HG03066 (cell line): Measurements from ENCODE around the gene PCDHGA8.
"Not testable (repeated sequence)": the region's sequence is repeated elsewhere in the genome, so short reads cannot be mapped to it uniquely, and the experiment has no call there.

Source experiments
- ATAC-seq: cut with Tn5 transposase; IDR thresholded peaks from one replicate; pipeline ENCODE4 v1.9.1; 2021; ENCODE audit warnings: low read depth; ENCODE audit not compliant: unreplicated experiment

The PCDHGA8 gene

DNA sequence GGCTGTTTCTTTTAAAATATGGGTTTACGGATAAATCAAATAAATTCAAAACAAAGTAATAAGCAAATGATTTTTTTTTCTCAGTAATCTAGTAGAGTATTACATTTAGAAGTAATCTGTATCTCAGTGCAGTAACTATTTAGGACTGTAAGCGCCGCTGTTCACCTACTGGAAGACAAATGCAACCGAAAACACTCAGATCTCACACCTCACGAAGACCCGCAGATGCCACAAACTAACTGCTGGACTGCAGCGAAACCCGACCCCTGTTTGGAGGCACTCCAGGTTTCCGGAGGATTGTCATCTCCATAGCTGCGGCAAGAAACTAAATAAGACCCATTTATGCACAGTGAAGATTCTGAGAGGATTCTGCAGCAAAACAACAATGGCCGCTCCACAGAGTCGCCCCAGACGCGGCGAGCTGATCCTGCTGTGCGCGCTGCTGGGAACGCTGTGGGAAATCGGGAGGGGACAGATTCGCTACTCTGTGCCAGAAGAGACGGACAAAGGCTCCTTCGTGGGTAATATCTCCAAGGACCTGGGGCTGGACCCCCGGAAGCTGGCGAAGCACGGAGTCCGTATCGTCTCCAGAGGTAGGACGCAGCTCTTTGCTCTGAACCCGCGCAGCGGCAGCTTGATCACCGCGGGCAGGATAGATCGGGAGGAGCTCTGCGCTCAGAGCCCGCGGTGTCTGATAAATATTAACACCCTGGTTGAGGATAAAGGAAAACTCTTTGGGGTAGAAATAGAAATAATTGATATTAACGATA is at the start of gene PCDHGA8:
Gene PCDHGA8, plus strand, starts transcription at position 205 of the 770 bp plus-strand sequence. Its CDS starts 181 bp downstream, at position 386.
- ATAC-seq = no peak

DNA sequence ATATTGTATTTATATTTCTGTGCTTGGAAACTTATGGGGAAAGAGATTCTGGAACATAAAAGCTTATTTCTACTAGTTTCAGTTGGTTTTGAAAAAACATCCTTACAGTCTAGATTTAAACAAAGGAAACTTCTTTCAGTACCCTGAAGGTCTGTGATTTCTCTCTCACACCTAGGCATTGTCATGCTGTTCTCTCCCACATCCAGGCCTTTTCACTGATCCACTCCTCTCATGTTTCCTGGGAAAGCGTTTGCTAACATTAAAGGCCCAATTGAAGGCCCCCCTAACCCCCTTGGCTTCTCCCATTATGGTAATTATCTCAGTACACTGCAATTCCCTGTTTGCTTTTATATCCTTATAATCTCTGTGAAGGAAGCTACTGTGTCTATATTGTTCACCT is 49.7 kb upstream of the PCDHGA8 start:
- no peak for ATAC-seq

DNA sequence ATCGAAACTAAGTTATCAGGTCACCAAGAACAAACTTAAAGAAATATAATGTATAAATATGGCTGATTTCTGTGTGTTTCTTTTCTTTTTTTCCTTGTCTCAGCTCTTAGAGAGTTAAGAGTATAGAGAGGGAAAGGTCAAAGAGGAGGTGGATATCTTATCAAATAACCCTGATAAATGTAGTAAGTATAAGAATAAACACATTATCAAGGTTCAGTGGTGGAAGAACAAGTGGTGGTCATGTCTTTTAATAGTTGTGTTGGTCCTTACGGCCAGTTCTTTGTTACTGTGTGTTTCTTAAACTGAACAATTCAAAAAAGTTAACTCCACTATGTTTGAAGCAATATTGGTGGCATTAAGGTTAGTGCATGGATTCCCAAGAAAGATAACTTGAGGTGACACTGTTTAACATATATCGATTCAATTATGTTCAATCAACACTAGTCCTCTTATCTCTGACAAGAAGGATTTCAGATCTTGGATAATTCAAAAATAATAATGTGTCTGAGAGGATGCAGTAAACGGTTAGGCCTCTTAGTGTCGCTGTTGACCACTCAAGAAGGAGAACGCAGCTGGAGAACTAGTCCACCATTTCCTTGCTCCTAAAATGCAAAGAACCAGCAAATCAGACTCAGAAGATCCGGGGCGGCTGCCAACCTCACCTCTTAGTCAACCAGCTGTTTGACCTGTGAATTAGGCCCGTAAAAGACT is 49.0 kb upstream of the PCDHGA8 start, which contains the start of gene PCDHGA3:
Gene PCDHGA3, plus strand, starts transcription at position 588 of the 711 bp plus-strand sequence. CDS start 205 bp downstream, outside the sequence.
- no peak for ATAC-seq

DNA sequence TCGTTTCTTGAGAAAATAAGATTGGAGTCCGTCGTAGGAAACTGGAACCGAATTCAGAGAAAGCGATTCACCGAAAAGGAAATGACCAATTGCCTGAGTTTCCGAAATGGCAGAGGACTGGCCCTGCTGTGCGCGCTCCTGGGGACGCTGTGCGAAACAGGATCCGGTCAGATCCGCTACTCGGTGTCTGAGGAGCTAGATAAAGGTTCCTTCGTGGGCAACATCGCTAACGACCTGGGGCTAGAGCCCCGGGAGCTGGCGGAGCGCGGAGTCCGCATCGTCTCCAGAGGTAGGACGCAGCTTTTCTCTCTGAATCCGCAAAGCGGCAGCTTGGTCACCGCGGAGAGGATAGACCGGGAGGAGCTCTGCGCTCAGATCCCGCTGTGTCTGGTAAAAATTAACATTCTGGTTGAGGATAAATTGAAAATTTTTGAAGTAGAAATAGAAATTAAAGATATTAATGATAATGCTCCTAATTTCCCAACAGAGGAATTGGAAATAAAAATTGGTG is 48.4 kb upstream of the PCDHGA8 start:
- no peak for ATAC-seq

DNA sequence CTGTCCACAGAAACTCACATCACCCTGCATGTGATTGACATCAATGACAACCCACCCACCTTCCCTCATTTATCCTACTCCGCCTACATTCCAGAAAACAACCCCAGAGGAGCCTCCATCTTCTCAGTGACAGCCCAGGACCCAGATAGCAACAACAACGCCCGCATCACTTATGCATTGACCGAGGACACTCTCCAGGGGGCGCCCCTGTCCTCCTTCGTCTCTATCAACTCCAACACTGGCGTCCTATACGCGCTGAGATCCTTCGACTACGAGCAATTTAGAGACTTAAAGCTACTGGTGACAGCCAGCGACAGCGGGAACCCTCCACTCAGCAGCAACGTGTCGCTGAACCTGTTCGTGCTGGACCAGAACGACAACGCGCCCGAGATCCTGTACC is 47.1 kb upstream of the PCDHGA8 start:
- no peak for ATAC-seq

DNA sequence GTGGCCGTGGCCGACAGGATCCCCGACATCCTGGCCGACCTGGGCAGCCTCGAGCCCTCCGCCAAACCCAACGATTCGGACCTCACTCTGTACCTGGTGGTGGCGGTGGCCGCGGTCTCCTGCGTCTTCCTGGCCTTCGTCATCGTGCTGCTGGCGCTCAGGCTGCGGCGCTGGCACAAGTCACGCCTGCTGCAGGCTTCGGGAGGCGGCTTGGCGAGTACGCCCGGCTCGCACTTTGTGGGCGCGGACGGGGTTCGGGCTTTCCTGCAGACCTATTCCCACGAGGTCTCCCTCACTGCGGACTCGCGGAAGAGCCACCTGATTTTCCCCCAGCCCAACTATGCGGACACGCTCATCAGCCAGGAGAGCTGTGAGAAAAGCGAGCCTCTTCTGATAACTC is 46.4 kb upstream of the PCDHGA8 start:
- ATAC-seq = not testable (repeated sequence)

DNA sequence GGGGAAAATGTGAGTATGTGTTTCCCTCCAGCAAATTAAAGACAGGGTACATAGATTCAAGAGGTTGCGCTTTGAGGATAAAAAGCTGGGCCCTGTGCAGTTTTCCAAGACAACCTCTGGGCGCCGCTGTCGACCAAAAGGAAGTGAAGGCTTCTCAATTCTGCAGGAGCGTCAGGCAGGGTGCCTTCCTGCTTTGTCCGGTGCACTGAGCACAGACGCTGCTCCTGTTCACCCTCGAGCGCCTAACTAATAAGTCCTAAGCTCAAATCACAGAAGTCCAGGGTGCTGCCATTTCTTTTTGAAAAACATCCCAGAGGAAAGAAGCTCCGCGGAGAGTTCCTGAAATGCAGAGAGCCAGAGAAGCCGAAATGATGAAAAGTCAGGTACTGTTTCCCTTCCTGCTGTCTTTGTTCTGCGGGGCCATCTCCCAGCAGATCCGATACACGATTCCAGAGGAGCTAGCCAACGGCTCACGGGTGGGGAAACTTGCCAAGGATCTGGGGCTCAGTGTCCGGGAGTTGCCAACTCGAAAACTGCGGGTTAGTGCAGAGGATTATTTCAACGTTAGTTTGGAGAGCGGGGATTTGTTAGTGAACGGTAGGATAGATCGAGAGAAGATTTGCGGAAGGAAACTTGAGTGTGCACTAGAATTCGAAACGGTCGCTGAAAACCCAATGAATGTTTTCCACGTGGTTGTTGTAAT is 42.4 kb upstream of the PCDHGA8 start, which contains the start of gene PCDHGB1:
Gene PCDHGB1, plus strand, starts transcription at position 183 of the 703 bp plus-strand sequence. Its CDS starts 162 bp downstream, at position 345.
- no peak for ATAC-seq

DNA sequence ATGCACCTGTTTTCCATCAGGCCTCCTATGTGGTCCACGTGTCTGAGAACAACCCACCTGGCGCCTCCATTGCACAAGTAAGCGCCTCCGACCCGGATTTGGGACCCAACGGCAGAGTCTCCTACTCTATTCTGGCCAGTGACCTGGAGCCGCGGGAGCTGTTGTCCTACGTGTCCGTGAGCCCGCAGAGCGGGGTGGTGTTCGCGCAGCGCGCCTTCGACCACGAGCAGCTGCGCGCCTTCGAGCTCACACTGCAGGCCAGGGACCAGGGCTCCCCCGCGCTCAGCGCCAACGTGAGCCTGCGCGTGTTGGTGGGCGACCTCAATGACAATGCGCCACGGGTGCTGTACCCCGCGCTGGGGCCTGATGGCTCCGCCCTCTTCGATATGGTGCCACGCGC is 40.8 kb upstream of the PCDHGA8 start:
- ATAC-seq = no peak

DNA sequence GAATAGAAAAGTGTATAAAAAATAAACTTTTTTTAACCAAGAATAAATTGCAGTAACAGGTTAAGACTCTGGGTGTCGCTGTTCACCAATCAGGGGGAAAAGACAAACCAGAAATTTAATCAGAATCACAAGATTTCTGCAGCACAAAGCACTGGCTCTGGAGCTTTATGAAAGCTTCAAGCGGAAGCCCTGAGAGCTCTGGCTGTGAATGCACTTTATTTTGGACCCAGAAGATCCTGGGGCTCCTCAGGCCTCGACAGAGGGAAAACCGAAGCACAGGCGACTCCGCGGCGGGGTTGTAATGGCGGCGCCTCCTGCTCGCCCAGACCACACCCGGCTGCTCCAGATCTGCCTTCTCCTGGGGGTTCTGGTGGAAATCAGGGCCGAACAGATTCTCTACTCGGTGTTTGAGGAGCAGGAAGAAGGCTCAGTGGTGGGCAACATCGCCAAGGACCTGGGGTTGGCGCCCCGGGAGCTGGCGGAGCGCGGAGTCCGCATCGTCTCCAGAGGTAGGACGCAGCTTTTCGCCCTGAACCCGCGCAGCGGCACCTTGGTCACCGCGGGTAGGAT is 37.4 kb upstream of the PCDHGA8 start, which contains the start of gene PCDHGA4:
Gene PCDHGA4, plus strand, starts transcription at position 122 of the 570 bp plus-strand sequence. Its CDS starts 87 bp downstream, at position 209.
- no peak for ATAC-seq

DNA sequence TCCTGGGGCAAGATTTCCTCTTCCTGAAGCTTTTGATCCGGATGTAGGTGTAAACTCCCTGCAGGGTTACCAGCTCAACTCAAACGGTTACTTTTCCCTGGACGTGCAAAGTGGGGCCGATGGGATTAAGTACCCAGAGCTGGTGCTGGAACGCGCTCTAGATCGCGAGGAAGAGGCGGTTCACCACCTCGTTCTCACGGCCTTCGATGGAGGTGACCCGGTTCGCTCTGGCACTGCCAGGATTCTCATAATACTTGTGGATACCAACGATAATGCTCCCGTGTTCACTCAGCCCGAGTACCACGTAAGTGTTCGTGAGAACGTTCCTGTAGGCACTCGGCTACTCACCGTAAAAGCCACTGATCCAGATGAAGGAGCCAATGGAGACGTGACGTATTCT is 36.8 kb upstream of the PCDHGA8 start:
- ATAC-seq = no peak

DNA sequence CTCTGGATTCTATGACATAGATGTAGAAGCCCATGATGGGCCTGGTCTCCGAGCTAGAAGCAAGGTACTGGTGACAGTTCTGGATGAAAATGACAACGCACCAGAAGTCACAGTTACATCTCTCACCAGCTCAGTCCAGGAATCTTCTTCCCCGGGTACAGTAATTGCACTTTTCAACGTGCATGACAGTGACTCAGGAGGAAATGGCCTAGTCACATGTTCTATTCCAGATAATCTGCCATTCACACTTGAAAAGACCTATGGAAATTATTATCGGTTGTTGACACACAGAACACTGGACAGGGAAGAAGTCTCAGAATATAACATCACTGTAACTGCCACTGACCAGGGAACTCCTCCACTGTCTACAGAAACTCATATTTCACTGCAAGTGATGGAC is 36.3 kb upstream of the PCDHGA8 start:
- ATAC-seq = no peak

DNA sequence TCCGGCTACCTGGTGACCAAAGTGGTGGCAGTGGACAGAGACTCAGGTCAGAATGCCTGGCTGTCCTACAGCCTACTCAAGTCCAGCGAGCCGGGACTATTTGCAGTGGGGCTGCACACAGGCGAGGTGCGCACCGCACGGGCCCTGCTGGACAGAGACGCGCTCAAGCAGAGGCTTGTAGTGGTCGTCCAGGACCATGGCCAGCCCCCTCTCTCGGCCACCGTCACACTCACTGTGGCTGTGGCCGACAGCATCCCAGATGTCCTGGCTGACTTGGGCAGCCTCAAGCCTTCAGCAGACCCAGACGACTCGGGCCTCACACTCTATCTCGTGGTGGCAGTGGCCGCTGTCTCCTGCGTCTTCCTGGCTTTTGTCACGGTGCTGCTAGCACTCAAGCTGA is 35.5 kb upstream of the PCDHGA8 start:
- no peak for ATAC-seq

DNA sequence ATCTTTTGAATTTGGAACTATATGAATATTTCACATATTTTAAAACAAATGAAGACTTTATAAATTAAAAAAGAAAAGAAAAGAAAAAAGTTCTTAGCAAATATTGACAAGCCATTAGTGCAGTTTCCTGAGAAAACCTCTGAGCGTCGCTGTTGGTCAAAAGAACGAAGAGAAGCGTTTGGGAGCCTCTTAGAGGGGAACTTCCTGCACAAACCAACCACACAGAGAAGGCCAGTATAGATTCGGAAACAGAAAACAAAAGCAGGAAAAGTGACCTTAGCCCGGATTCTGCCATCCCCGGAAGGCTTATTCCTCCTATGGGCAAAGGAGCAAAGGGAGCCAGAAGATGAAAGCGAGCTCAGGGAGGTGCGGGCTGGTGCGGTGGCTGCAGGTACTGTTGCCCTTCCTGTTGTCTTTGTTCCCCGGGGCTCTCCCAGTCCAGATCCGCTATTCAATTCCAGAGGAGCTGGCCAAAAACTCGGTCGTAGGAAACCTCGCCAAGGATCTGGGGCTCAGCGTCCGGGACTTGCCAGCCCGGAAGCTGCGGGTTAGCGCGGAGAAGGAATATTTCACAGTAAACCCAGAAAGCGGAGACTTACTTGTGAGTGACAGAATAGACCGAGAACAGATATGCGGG is 32.5 kb upstream of the PCDHGA8 start, which contains the start of gene PCDHGB2:
Gene PCDHGB2, plus strand, starts transcription at position 205 of the 637 bp plus-strand sequence. Its CDS starts 142 bp downstream, at position 347.
- ATAC-seq = peak; percentile 64

DNA sequence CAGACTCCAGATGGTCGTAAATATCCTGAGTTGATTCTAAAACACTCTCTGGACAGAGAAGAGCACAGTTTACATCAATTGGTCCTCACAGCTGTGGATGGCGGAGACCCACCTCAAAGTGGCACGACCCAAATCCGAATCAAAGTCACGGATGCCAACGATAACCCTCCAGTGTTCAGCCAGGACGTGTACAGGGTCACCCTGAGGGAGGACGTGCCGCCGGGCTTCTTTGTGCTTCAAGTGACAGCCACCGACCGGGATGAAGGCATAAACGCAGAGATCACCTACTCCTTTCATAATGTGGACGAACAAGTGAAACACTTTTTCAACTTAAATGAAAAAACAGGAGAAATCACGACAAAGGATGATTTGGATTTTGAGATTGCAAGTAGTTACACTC is 31.7 kb upstream of the PCDHGA8 start:
- no peak for ATAC-seq

DNA sequence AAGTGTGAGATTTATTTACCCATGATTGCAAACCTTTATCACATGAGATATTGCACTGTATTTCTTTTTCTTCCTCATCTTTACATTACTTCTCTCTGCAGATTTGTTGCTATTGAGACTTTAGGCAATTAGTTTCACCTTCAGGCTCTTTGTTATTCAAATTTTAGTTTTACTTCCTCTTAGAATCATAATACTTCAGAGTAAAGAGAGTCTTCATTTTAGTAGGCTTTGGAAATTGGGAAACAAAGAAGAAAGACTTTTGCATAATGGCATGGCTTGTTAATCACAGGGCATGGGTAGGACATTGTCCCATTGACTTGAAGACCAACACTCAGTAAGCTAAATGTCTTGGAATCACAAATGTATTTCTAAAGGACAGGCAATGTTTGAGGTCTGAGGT is 29.7 kb upstream of the PCDHGA8 start:
- ATAC-seq = no peak

DNA sequence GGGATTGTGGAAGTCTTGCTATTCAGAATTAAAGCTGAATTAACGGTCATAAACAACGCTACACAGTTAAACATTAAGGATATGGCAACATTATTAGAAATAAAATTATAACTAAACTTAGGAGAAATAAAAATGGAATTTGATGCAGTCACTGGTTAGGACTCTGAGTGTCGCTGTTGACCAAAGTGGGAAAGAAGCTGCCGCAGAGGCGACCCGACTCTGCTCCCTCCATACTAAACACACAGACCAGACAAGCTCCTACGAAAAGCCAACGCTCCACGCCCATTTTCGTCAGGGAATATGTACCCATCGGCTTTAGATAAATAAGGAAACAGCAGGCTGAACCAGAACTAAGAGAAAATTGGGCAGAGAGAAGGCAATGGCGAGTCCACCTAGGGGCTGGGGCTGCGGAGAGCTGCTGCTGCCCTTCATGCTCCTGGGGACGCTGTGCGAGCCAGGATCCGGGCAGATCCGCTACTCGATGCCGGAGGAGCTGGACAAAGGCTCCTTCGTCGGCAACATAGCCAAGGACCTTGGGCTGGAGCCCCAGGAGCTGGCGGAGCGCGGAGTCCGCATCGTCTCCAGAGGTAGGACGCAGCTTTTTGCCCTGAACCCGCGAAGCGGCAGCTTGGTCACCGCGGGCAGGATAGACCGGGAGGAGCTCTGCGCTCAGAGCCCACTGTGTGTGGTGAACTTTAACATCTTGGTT is 28.3 kb upstream of the PCDHGA8 start, which contains the start of gene PCDHGA5:
Gene PCDHGA5, plus strand, starts transcription at position 211 of the 709 bp plus-strand sequence. Its CDS starts 169 bp downstream, at position 380.
- ATAC-seq = no peak

DNA sequence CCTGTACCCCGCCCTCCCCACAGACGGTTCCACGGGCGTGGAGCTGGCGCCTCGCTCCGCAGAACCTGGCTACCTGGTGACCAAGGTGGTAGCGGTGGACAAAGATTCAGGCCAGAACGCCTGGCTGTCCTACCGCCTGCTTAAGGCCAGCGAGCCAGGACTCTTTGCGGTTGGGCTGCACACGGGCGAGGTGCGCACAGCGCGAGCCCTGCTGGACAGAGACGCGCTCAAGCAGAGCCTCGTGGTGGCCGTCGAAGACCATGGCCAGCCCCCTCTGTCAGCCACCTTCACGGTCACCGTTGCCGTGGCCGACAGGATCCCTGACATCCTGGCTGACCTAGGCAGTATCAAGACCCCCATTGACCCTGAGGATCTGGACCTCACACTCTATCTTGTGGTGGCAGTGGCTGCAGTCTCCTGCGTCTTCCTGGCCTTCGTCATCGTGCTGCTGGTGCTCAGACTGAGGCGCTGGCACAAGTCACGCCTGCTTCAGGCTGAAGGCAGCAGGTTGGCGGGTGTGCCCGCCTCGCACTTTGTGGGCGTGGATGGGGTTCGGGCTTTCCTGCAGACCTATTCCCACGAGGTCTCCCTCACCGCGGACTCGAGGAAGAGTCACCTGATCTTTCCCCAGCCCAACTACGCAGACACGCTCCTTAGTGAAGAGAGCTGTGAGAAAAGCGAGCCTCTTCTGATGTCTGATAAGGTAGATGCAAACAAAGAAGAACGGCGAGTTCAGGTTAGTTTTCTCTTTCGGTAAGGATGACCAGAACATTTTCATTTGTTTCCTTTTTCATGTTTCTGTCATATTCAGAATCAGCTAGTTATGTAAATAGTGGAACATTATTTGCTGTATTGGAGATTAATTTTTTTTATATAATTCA is 26.2 kb upstream of the PCDHGA8 start:
- no peak for ATAC-seq
